Ovary (tissue), 9 donors: ENCODE results near the gene PPARA. TPM values are rescaled to one million over a fixed set of nuclear protein-coding genes. Genes with fewer than 3 reads are reported as not detected.

Source experiments
- DNase-seq, 5 donors: peaks; one replicate each; pipeline ENCODE4 v3.0.0-alpha.2; 2019 to 2020
- H3K27ac ChIP-seq, 2 donors: fragments of 200-600 bp; one replicate each; pipeline versions ENCODE4 v1.5.1 to v1.8.0; 2019 to 2022
- H3K27me3 ChIP-seq: fragments of 200-600 bp; one replicate; pipeline ENCODE4 v1.8.0; 2022
- H3K36me3 ChIP-seq: fragments of 200-600 bp; sonication (generic); one replicate; pipeline ENCODE4 v1.5.1; 2019
- H3K4me1 ChIP-seq: one replicate; pipeline ENCODE4 v1.8.1; 2013; ENCODE audit warnings: mild to moderate bottlenecking, moderate library complexity; ENCODE audit not compliant: insufficient read depth
- H3K4me3 ChIP-seq: fragments of 200-600 bp; sonication (generic); one replicate; pipeline ENCODE4 v1.5.1; 2017
- H3K9me3 ChIP-seq, 2 donors: fragments of 200-600 bp in 1 of 2; sonication (generic) in 1 of 2; one replicate each; pipeline versions ENCODE4 v1.5.1 to v1.8.1; 2013 to 2019; ENCODE audit warnings: mild to moderate bottlenecking in 1 of 2, moderate library complexity in 1 of 2
- EP300 ChIP-seq: sonication (generic); formaldehyde crosslinking; IDR thresholded peaks from one replicate; pipeline ENCODE4 v1.6.1; 2017; ENCODE audit warnings: antibody characterized with exemption
- POLR2A ChIP-seq: fragments of 450-650 bp; IDR thresholded peaks from one replicate; pipeline ENCODE4 v1.6.1; 2017; ENCODE audit warnings: antibody characterized with exemption, mild to moderate bottlenecking, moderate library complexity
- WGBS, 3 donors: extraction: QIAGEN DNeasy Blood & Tissue Kit in 1 of 3; methylation state at CpG; one replicate each; pipeline versions ENCODE4 v1.1.5 to v1.1.7; 2013 to 2017; 5-methylcytosine and 5-hydroxymethylcytosine counted together
- intact Hi-C, 4 donors: fragments of 100-400 bp; cut with DNase I; formaldehyde crosslinking; loops; one replicate each; pipeline versions ENCODE4 v1.11.0 to v1.15.1; 2022 to 2023
- polyA plus RNA-seq, 2 donors: library from polyadenylated mRNA; stranded (reverse); fragments of 200-250 nt in 1 of 2; fragments of 350-450 nt in 1 of 2; fragmentation: Illumina TruSeq in 1 of 2; extraction: RNeasy Lipid Tissue Mini Kit (QIAGEN cat#74804) in 1 of 2; gene quantifications; one replicate each; pipeline ENCODE4 v1.2.3, GENCODE V29; 2013 to 2014
- total RNA-seq, 7 donors: library from RNA; depleted of rRNA in 2 of 7; stranded (reverse); fragments of >200 nt in 2 of 7; fragmentation: NEBNext Ultra II Directional in 3 of 7; extraction: Animal tissue kit (Norgen Biotek cat#: 25700) in 3 of 7; gene quantifications; one replicate each; pipeline versions ENCODE4 v1.1.0 to v1.2.4, GENCODE V29; 2016 to 2023
- TF ChIP-seq, protein P1 (sequence below), 3 donors: fragments of 450-650 bp in 2 of 3; fragments of 200-600 bp in 1 of 3; IDR thresholded peaks; one replicate each; pipeline versions ENCODE4 v1.5.1 to v1.8.0; 2016 to 2022; ENCODE audit warnings: antibody characterized with exemption in 3 of 3, mild to moderate bottlenecking in 1 of 3
- donor health status: DM: no; HTN: no; CAD: no; lungs with moderate emphysema.
- donor health status: DM: no; HTN: no; CAD: no.
- donor health status: Bipolar disorder and iron deficiency.
- donor health status: DM: yes; HTN: yes; CAD: no.
- donor health status: DM: no; HTN: no; CAD: no.
- donor health status: DM: yes; HTN: yes; CAD: no.

Gene PPARA
- total and polyA plus RNA-seq, 9 donors = 9.7 to 41.0 (median 29.9) TPM

DNA sequence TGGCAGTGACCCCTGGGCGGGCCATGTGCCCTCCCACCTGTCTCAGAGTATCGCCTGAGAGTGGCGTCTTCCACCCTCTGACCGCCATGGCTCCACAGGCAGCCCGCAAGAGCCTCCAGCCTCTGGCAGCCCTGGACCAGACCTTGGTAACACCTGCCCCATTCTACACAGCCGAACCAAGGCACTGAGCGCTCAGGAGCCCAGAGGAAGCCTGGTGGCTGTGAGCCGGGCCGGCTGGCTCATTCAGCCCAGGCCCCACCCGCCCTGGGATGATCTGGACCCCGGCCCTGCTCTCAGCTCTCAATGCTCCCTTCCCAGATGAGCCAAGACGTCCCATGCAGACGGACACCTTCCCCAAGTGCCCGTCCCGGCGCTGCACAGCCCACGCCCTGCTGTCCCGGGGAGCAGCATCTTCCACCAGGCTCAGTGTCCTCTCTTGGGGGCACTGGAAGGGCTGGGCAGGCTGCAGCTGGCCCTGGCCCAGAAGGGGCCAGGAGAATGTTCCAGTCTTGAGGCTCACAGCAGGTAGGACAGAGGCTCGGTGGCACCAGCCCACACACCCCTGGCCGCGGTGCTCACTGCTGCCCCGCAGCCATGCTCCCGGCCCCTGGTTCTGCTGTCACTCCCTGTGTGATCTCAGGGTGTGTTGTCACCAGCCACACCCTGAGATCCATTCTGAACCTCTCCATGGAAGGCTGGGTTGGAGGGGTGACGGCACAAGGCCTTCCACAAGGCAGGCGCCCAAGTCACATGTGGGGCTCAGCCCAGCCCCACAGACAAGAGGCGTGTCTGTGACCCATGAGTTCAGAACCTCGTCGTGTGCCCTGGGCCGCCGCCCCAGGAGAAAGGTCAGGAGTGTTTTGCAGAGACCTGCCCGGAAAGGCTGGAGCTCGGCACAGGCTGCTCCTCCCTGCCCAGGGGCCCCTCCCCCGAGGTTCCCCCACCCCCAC is 24.2 kb upstream of the PPARA start:
- Histone ChIP-seq H3K27ac (no peak overlapping the region), H3K9me3 (no peaks in the 10 kb centered on the region), H3K4me3 (no peak overlapping the region), H3K27me3 (no peaks in the 10 kb centered on the region), H3K4me1 (peaks cover 16% of the 10 kb centered on the region), H3K36me3 (no peaks in the 10 kb centered on the region)
- 82 to 85% (median 85%) methylated on average over 33 of the region's 33 CpGs for WGBS, 3 donors
- DNase-seq = no peak
- intact Hi-C loops = loop anchor here in 3 of 4 donors (5.0 to 10.0 kb wide), 3 partner anchors 139 to 419 kb away; partner anchors contain the start of genes GTSE1 (in 1 of the 3), PKDREJ (in 1 of the 3) and TTC38 (in 1 of the 3)
- TF ChIP-seq EP300 = no peak
- TF ChIP-seq, protein P1, sequence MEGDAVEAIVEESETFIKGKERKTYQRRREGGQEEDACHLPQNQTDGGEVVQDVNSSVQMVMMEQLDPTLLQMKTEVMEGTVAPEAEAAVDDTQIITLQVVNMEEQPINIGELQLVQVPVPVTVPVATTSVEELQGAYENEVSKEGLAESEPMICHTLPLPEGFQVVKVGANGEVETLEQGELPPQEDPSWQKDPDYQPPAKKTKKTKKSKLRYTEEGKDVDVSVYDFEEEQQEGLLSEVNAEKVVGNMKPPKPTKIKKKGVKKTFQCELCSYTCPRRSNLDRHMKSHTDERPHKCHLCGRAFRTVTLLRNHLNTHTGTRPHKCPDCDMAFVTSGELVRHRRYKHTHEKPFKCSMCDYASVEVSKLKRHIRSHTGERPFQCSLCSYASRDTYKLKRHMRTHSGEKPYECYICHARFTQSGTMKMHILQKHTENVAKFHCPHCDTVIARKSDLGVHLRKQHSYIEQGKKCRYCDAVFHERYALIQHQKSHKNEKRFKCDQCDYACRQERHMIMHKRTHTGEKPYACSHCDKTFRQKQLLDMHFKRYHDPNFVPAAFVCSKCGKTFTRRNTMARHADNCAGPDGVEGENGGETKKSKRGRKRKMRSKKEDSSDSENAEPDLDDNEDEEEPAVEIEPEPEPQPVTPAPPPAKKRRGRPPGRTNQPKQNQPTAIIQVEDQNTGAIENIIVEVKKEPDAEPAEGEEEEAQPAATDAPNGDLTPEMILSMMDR (IDR thresholded peaks at IDR 0.05) = no peak

DNA sequence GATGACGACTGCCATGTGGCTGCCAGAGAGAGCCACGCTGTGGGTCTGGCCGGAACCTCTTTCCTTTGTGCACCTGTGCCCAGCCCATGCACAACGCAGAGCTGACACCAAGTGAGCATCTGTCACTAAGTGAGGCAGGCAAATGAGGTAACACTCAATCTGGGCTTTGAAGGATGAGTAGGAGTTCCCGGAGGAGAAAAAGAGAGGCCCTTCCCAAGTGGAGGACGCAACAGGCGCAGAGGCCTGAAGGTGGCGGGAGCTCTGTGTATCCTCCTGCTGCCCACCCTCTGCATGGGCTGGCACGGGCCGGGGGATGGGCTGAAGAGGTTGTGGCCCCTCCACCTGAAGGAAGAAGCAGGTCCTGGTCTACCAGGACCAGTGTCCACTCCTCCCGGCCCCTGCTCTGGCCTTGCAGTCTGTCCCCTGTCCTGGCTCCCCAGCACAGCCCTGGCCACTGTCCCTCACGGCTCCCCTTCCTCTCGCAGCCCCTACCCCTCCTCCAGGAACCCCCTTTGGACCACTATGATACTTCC is 23.4 kb upstream of the PPARA start:
- intact Hi-C loops = loop anchor here in 3 of 4 donors (5.0 to 10.0 kb wide), 3 partner anchors 138 to 418 kb away; partner anchors contain the start of genes GTSE1 (in 1 of the 3), PKDREJ (in 1 of the 3) and TTC38 (in 1 of the 3)
- Histone ChIP-seq H3K27ac (no peak overlapping the region), H3K36me3 (no peaks in the 10 kb centered on the region), H3K9me3 (no peaks in the 10 kb centered on the region), H3K27me3 (no peaks in the 10 kb centered on the region), H3K4me3 (no peak overlapping the region), H3K4me1 (peaks cover 16% of the 10 kb centered on the region)
- DNase-seq = no peak
- TF ChIP-seq POLR2A = no peak
- TF ChIP-seq EP300 = no peak
- TF ChIP-seq, protein P1 (IDR thresholded peaks at IDR 0.05) = no peak
- 95 to 97% (median 96%) methylated on average over 13 of the region's 13 CpGs for whole genome bisulfite sequencing, 3 donors

DNA sequence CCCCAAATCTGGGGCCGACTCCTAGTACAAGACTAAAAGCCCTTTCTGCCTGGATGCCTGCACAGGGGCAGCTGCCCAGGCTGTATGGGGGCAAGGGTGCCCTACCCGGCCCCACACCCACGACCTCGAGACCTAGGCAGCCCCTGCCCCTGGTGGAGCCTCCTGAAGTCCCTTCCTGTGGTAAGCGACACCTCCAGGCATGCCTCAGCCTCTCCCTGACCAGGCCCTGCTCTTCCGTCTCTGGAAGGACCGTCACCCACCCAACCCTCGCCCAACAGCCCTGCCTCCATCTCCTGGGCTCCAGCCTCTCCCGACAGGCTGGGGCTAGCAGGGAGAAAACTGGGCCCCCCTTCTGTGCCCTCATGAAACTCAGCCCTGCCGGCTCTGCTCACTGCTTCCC is 22.8 kb upstream of the PPARA start:
- no peaks in the 10 kb centered on the region for H3K9me3 ChIP-seq
- no peaks in the 10 kb centered on the region for H3K27me3 ChIP-seq
- WGBS, 3 donors = 93 to 94% (median 93%) methylated on average over 9 to 10 of the region's 10 CpGs
- intact Hi-C loops = loop anchor here in 3 of 4 donors (5.0 to 10.0 kb wide), 3 partner anchors 137 to 417 kb away; partner anchors contain the start of genes GTSE1 (in 1 of the 3), PKDREJ (in 1 of the 3) and TTC38 (in 1 of the 3)
- H3K36me3 ChIP-seq = no peaks in the 10 kb centered on the region
- H3K4me3 ChIP-seq = no peak overlapping the region
- DNase-seq = no peak
- H3K4me1 ChIP-seq = peaks cover 16% of the 10 kb centered on the region
- TF ChIP-seq EP300 (no peak), POLR2A (no peak)
- TF ChIP-seq, protein P1 (IDR thresholded peaks at IDR 0.05) = no peak
- H3K27ac ChIP-seq = no peak overlapping the region

DNA sequence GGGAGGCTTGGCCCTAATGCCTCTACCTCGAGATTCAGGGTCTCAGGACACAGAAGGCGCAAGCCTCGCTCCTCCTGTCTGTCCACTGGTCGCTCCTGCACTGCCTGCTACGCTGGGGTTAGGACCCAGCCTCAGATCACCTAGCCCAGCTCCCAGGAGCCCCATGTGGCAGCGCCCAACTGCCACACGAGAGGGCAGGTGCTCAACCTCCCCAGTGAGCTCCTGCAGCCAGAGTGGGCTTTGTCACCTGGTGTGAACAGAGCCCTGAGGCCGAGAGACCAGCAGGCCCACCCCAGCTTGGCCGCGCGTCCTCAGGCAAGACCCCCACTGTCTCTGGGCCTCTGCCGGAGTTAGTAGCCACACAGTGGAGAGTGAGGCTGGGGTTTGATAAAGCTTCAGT is 21.7 kb upstream of the PPARA start:
- intact Hi-C loops = loop anchor here in 3 of 4 donors (5.0 to 10.0 kb wide), 3 partner anchors 136 to 416 kb away; partner anchors contain the start of genes GTSE1 (in 1 of the 3), PKDREJ (in 1 of the 3) and TTC38 (in 1 of the 3)
- TF ChIP-seq POLR2A = no peak
- TF ChIP-seq, protein P1 (IDR thresholded peaks at IDR 0.05) = no peak
- TF ChIP-seq EP300 = no peak
- 92 to 95% (median 93%) methylated on average over 12 of the region's 12 CpGs for WGBS, 3 donors

More for the DNA sequence above, 21.7 kb upstream of the PPARA start:
- no peak for DNase-seq
- no peaks in the 10 kb centered on the region for H3K9me3 ChIP-seq
- H3K4me3 ChIP-seq = no peak overlapping the region
- peak overlapping the region in 1 of 2 donors; percentile 78 for H3K27ac ChIP-seq
- H3K4me1 ChIP-seq = peaks cover 12% of the 10 kb centered on the region
- no peaks in the 10 kb centered on the region for H3K27me3 ChIP-seq
- no peaks in the 10 kb centered on the region for H3K36me3 ChIP-seq
